H1 (cell line): ENCODE results near the gene BRCC3. TPM values are rescaled to one million over a fixed set of nuclear protein-coding genes. Genes with fewer than 3 reads are reported as not detected.

Source experiments
- ASH2L ChIP-seq: fragments of 200-600, 300-600 bp; sonication (generic); IDR thresholded peaks from one replicate; pipeline ENCODE4 v1.7.1; 2017; ENCODE audit warnings: low read length
- CHD7 ChIP-seq: fragments of 300-600 bp; sonication (generic); IDR thresholded peaks from 2 replicates; pipeline ENCODE4 v1.7.1; 2012; ENCODE audit warnings: low read length, moderate library complexity, mild to moderate bottlenecking, inconsistent platforms; ENCODE audit not compliant: insufficient replicate concordance
- EZH2 ChIP-seq: fragments of 200-600 bp; sonication (generic); IDR thresholded peaks from 2 replicates; pipeline ENCODE4 v1.7.1; 2012; ENCODE audit warnings: low read depth, mild to moderate bottlenecking, moderate library complexity, low read length, inconsistent platforms; ENCODE audit not compliant: severe bottlenecking
- GTF2F1 ChIP-seq: IDR thresholded peaks from 2 replicates; pipeline ENCODE4 v1.6.1; 2012; ENCODE audit warnings: low read depth, low read length, improper control_type of control experiment, borderline replicate concordance
- POLR2A ChIP-seq, 2 experiments: IDR thresholded peaks; 1 replicate in 1 of 2; 2 replicates in 1 of 2; pipeline ENCODE4 v1.6.1; 2011; ENCODE audit warnings: low read depth in 2 of 2, low read length in 2 of 2, mild to moderate bottlenecking in 2 of 2; ENCODE audit errors: control extremely low read depth in 1 of 2
- POLR2AphosphoS5 ChIP-seq: IDR thresholded peaks from 2 replicates; pipeline ENCODE4 v1.6.1; 2011; ENCODE audit warnings: low read depth, low read length
- POU5F1 ChIP-seq: IDR thresholded peaks from 2 replicates; pipeline ENCODE4 v1.6.1; 2011; ENCODE audit warnings: low read depth, mild to moderate bottlenecking, low read length, moderate library complexity
- TAF1 ChIP-seq: IDR thresholded peaks from 2 replicates; pipeline ENCODE4 v1.6.1; 2011; ENCODE audit warnings: mild to moderate bottlenecking, low read depth, low read length
- TAF7 ChIP-seq: optimal IDR thresholded peaks from 2 replicates; pipeline ENCODE3; 2011; ENCODE audit warnings: low read depth, mild to moderate bottlenecking, inconsistent platforms, low read length, moderate library complexity, borderline replicate concordance
- TBP ChIP-seq: IDR thresholded peaks from 2 replicates; pipeline ENCODE4 v1.6.1; 2011; ENCODE audit warnings: low read depth, low read length, improper control_type of control experiment
- polyA plus RNA-seq, 7 experiments: library from polyadenylated mRNA; depleted of rRNA in 3 of 7; stranded (reverse) in 5 of 7; unstranded in 2 of 7; fragments of >200 nt in 5 of 7; fragments of 200-250 nt in 2 of 7; gene quantifications; 1 replicate in 5 of 7; 2 replicates in 1 of 7; 4 replicates in 1 of 7; pipeline versions ENCODE4 v1.2.1 to v1.2.3, GENCODE V29; 2011 to 2013; ENCODE audit warnings: missing spikeins in 2 of 7, mixed read lengths in 2 of 7
- total RNA-seq: library from RNA; stranded (reverse); fragmentation: NEBNext Ultra II Directional; extraction: Animal tissue kit (Norgen Biotek cat#: 25700); gene quantifications from 2 replicates; pipeline ENCODE4 v1.2.1, GENCODE V29; 2021

BRCC3 gene
- total and polyA plus RNA-seq, 2 of the 8 experiments (the other 6 are each of a cell fraction or from before 2014, with no cell fraction given), result 13.1 to 23.2 TPM

GRCh38 chrX:155113097-155113496 is 41.8 kb downstream of the BRCC3 start (continued):
- TF ChIP-seq CHD7 (no peak), TBP (no peak), TAF1 (no peak), POLR2AphosphoS5 (no peak), POU5F1 (no peak), GTF2F1 (no peak), TAF7 (no peak), POLR2A (IDR thresholded peaks at IDR 0.05; ENCODE audit: control extremely low read depth in 1 of 2, low read depth in 2 of 2, low read length in 2 of 2) (no peak), ASH2L (no peak), EZH2 (no peak)
